Gastrocnemius medialis (tissue), 4 donors: Measurements from ENCODE around the gene MERTK. TPM values are rescaled to one million over a fixed set of nuclear protein-coding genes. Genes with fewer than 3 reads are reported as not detected.
A peak's percentile ranks its signal among the peaks of the same experiment; 100 is the strongest.

Experiments
- ATAC-seq, 2 donors: fragments of 150-250 bp; one replicate each; pipeline ENCODE4 v1.9.1; 2016
- DNase-seq, 2 donors: peaks; one replicate each; pipeline ENCODE4 v3.0.0-alpha.2; 2019
- H3K27ac ChIP-seq, 4 donors: fragments of 200-600 bp; sonication (generic); 1 replicate in 1 of 4; 2 replicates in 3 of 4; pipeline ENCODE4 v1.5.1; 2016 to 2018; ENCODE audit warnings: mild to moderate bottlenecking in 2 of 4, moderate library complexity in 1 of 4
- H3K27me3 ChIP-seq, 3 donors: fragments of 200-600 bp; sonication (generic) in 2 of 3; 1 replicate in 1 of 3; 2 replicates in 2 of 3; pipeline versions ENCODE4 v1.5.1 to v1.6.0; 2016 to 2019; ENCODE audit warnings: mild to moderate bottlenecking in 1 of 3, moderate library complexity in 1 of 3
- H3K36me3 ChIP-seq, 2 donors: fragments of 200-600 bp; sonication (generic) in 1 of 2; one replicate each; pipeline ENCODE4 v1.5.1; 2017 to 2018
- H3K4me1 ChIP-seq, 2 donors: fragments of 200-600 bp; sonication (generic) in 1 of 2; one replicate each; pipeline ENCODE4 v1.5.1; 2016 to 2017; ENCODE audit warnings: mild to moderate bottlenecking in 2 of 2
- H3K4me3 ChIP-seq, 4 donors: fragments of 200-600 bp; sonication (generic) in 3 of 4; 1 replicate in 1 of 4; 2 replicates in 3 of 4; pipeline ENCODE4 v1.5.1; 2016 to 2019; ENCODE audit warnings: mild to moderate bottlenecking in 2 of 4
- H3K9me3 ChIP-seq, 3 donors: fragments of 200-600 bp; sonication (generic) in 2 of 3; 1 replicate in 1 of 3; 2 replicates in 2 of 3; pipeline ENCODE4 v1.5.1; 2016 to 2019
- CTCF ChIP-seq, 5 experiments: fragments of 450-650 bp in 3 of 5; fragments of 200-600 bp in 2 of 5; sonication (generic) in 2 of 5; IDR thresholded peaks in 4 of 5; conservative IDR thresholded peaks in 1 of 5; 1 replicate in 4 of 5; 2 replicates in 1 of 5; pipeline ENCODE4 v1.5.1; 2016 to 2019; ENCODE audit warnings: antibody characterized with exemption in 5 of 5, mild to moderate bottlenecking in 3 of 5, moderate library complexity in 3 of 5
- POLR2A ChIP-seq, 2 donors: fragments of 450-650 bp; IDR thresholded peaks; one replicate each; pipeline ENCODE4 v1.6.1; 2017; ENCODE audit warnings: antibody characterized with exemption in 2 of 2, mild to moderate bottlenecking in 2 of 2, moderate library complexity in 2 of 2
- in situ Hi-C, 4 donors: fragments of 200-750 bp; cut with MboI; loops; one replicate each; pipeline versions ENCODE4 v1.15.0 to v1.8.0; 2017; ENCODE audit warnings: low sequenced_read_pairs in 4 of 4
- intact Hi-C: fragments of 100-400 bp; cut with DNase I; formaldehyde crosslinking; loops from one replicate; pipeline ENCODE4 v1.15.1; 2023; ENCODE audit warnings: low total_unique reads
- total RNA-seq, 4 donors: library from RNA; depleted of rRNA; stranded (reverse); fragments of >200 nt; gene quantifications; one replicate each; pipeline versions ENCODE4 v1.1.0 to v1.2.3, GENCODE V29; 2016

Gene MERTK
- total RNA-seq, 4 donors from 2014 or later: 2.4 to 5.7 (median 3.7) TPM

GRCh38 chr2:111972955-111973565, 74.7 kb downstream of the MERTK start:
- TF ChIP-seq POLR2A (IDR thresholded peaks at IDR 0.05) (no peak), CTCF (IDR thresholded peaks at IDR 0.05 in 4 of 5, conservative IDR thresholded peaks at IDR 0.05 in 1 of 5) (no peak)
- H3K4me3 ChIP-seq: peak overlapping the region in 1 of 4 donors; percentile 12
- H3K9me3 ChIP-seq: no peaks in the 10 kb centered on the region
- DNase-seq (peak in 1 of 2 donors; percentile 33), ATAC-seq (peak; percentile 74 to 79)
- in situ Hi-C loops (no loop called here), intact Hi-C loops (no loop called here)
- H3K27me3 ChIP-seq: no peaks in the 10 kb centered on the region
- H3K36me3 ChIP-seq: peaks cover 0 to 4% of the 10 kb centered on the region in 2 donors
- H3K27ac ChIP-seq: peak overlapping the region; percentile 7 to 58 (median 42)
- peaks cover 0 to 13% of the 10 kb centered on the region in 2 donors for H3K4me1 ChIP-seq

- intact Hi-C loops: no loop called here
- H3K9me3 ChIP-seq: no peaks in the 10 kb centered on the region
- TF ChIP-seq CTCF (IDR thresholded peaks at IDR 0.05 in 4 of 5, conservative IDR thresholded peaks at IDR 0.05 in 1 of 5) (no peak), POLR2A (IDR thresholded peaks at IDR 0.05) (no peak)
- in situ Hi-C loops: no loop called here
- H3K4me3 ChIP-seq: peak overlapping the region in 1 of 4 donors; percentile 12
- ATAC-seq: no peak
- no peaks in the 10 kb centered on the region for H3K27me3 ChIP-seq
- H3K4me1 ChIP-seq: peaks cover 0 to 13% of the 10 kb centered on the region in 2 donors
- H3K36me3 ChIP-seq: peaks cover 0 to 4% of the 10 kb centered on the region in 2 donors
- no peak for DNase-seq
- H3K27ac ChIP-seq: peak overlapping the region in 3 of 4 donors; percentile 31 to 58 (median 52)
Measured at GRCh38 chr2:111973701-111974100, 75.3 kb downstream of the MERTK start.

GRCh38 chr2:111975053-111975552, 76.7 kb downstream of the MERTK start:
- no peaks in the 10 kb centered on the region for H3K27me3 ChIP-seq
- intact Hi-C loops (no loop called here), in situ Hi-C loops (no loop called here)
- ATAC-seq: peak in 1 of 2 donors; percentile 16
- H3K36me3 ChIP-seq: no peaks in the 10 kb centered on the region
- peaks cover 0 to 13% of the 10 kb centered on the region in 2 donors for H3K4me1 ChIP-seq
- H3K4me3 ChIP-seq: no peak overlapping the region
- DNase-seq: no peak
- H3K27ac ChIP-seq: no peak overlapping the region
- TF ChIP-seq CTCF (IDR thresholded peaks at IDR 0.05 in 4 of 5, conservative IDR thresholded peaks at IDR 0.05 in 1 of 5) (no peak), POLR2A (IDR thresholded peaks at IDR 0.05) (no peak)
- no peaks in the 10 kb centered on the region for H3K9me3 ChIP-seq

GRCh38 chr2:111975819-111976218, 77.4 kb downstream of the MERTK start:
- no peak for DNase-seq
- Histone ChIP-seq H3K4me1 (peaks cover 0 to 13% of the 10 kb centered on the region in 2 donors), H3K36me3 (no peaks in the 10 kb centered on the region), H3K4me3 (no peak overlapping the region), H3K9me3 (no peaks in the 10 kb centered on the region), H3K27ac (no peak overlapping the region), H3K27me3 (no peaks in the 10 kb centered on the region)
- no peak for ATAC-seq
- TF ChIP-seq CTCF (IDR thresholded peaks at IDR 0.05 in 4 of 5, conservative IDR thresholded peaks at IDR 0.05 in 1 of 5) (no peak), POLR2A (IDR thresholded peaks at IDR 0.05) (no peak)
- intact Hi-C loops (no loop called here), in situ Hi-C loops (no loop called here)
